DOHH2 (cell line): ENCODE measurements around the gene SCN2A.

Experiments
- H3F3A ChIP-seq: fragments of 200-600 bp; sonication (generic), shearing (Covaris generic); 2 replicates; pipeline ENCODE4 v1.6.0; 2016; ENCODE audit warnings: antibody characterized with exemption, mild to moderate bottlenecking; ENCODE audit not compliant: control insufficient read depth, insufficient read depth
- H3K27ac ChIP-seq: fragments of 200-600 bp; sonication (generic); 2 replicates; pipeline ENCODE4 v1.5.1; 2014; ENCODE audit warnings: low read depth, mild to moderate bottlenecking, low read length, moderate library complexity
- H3K27me3 ChIP-seq: fragments of 200-600 bp; sonication (generic); 2 replicates; pipeline ENCODE4 v1.6.1; 2014; ENCODE audit warnings: mild to moderate bottlenecking, low read length, mixed read lengths; ENCODE audit not compliant: control insufficient read depth
- H3K36me3 ChIP-seq: fragments of 200-600 bp; sonication (generic); 2 replicates; pipeline ENCODE4 v1.6.1; 2014; ENCODE audit warnings: mild to moderate bottlenecking, low read length, moderate library complexity, mixed read lengths; ENCODE audit not compliant: control insufficient read depth
- H3K4me1 ChIP-seq: fragments of 200-600 bp; sonication (generic); 2 replicates; pipeline ENCODE4 v1.6.1; 2014; ENCODE audit warnings: mild to moderate bottlenecking, low read length, mixed read lengths; ENCODE audit not compliant: control insufficient read depth
- H3K4me2 ChIP-seq: fragments of 200-600 bp; sonication (generic); 2 replicates; pipeline ENCODE4 v1.6.0; 2014; ENCODE audit warnings: mild to moderate bottlenecking, low read length, moderate library complexity
- H3K4me3 ChIP-seq: fragments of 200-600 bp; sonication (generic); 2 replicates; pipeline ENCODE4 v1.5.1; 2014; ENCODE audit warnings: mild to moderate bottlenecking, low read length, mixed read lengths
- H3K79me2 ChIP-seq: fragments of 200-600 bp; sonication (generic); 2 replicates; pipeline ENCODE4 v1.6.1; 2014; ENCODE audit warnings: mild to moderate bottlenecking, low read length, mixed read lengths; ENCODE audit not compliant: control insufficient read depth
- H3K9me2 ChIP-seq: fragments of 200-600 bp; sonication (generic); replicated peaks from 2 replicates; pipeline ENCODE4 v1.6.1; 2014; ENCODE audit warnings: mild to moderate bottlenecking, low read length, mixed read lengths; ENCODE audit not compliant: control insufficient read depth
- H3K9me3 ChIP-seq: fragments of 200-600 bp; sonication (generic); 2 replicates; pipeline ENCODE4 v1.6.1; 2014; ENCODE audit warnings: antibody characterized with exemption, low read length, mixed read lengths; ENCODE audit not compliant: control insufficient read depth, insufficient read depth
- H4K20me1 ChIP-seq: fragments of 200-600 bp; sonication (generic); 2 replicates; pipeline ENCODE4 v1.6.0; 2014; ENCODE audit warnings: low read depth, mild to moderate bottlenecking, antibody characterized with exemption, low read length, moderate library complexity; ENCODE audit not compliant: control insufficient read depth, insufficient read depth
- EZH2phosphoT487 ChIP-seq: fragments of 200-600 bp; sonication (generic); IDR thresholded peaks from 2 replicates; pipeline ENCODE4 v1.6.1; 2017; ENCODE audit warnings: borderline replicate concordance, mild to moderate bottlenecking, antibody characterized with exemption, low read length, moderate library complexity, mixed read lengths
- TF ChIP-seq, protein P1 (sequence below): fragments of 200-600 bp; sonication (generic); IDR thresholded peaks from one replicate; pipeline ENCODE4 v1.5.1; 2014; ENCODE audit warnings: antibody characterized with exemption, mild to moderate bottlenecking, low read depth, low read length; ENCODE audit not compliant: poor library complexity, severe bottlenecking

The SCN2A gene

DNA sequence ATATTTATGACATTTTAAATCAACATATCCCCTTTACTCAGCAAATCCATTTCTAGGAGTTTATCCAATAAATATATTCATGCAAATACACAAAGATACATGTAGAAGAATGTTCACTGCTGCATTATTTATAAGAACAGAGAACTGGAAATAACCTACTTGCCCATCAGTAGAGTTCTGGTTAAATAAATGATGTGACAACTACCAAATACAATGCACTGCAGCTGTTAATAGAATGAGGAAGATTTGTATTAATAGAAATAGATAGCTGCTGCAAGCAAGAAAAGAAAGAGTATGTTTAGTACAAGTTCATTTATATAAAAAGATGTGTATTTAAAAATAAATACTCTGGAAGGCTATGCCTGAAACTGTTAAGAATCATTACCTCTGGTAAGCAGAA lies 181.0 kb downstream of the SCN2A start:
- Histone ChIP-seq H3K4me2 (no peak overlapping the region), H3K4me3 (no peak overlapping the region), H4K20me1 (no peaks in the 10 kb centered on the region), H3K27me3 (no peaks in the 10 kb centered on the region), H3K27ac (no peak overlapping the region), H3K36me3 (no peaks in the 10 kb centered on the region), H3F3A (no peaks in the 10 kb centered on the region), H3K9me3 (peaks cover 12% of the 10 kb centered on the region; the same call in 1 of the 2 replicates), H3K79me2 (no peaks in the 10 kb centered on the region), H3K4me1 (no peaks in the 10 kb centered on the region), H3K9me2 (no peaks in the 10 kb centered on the region)
- TF ChIP-seq EZH2phosphoT487: no peak

DNA sequence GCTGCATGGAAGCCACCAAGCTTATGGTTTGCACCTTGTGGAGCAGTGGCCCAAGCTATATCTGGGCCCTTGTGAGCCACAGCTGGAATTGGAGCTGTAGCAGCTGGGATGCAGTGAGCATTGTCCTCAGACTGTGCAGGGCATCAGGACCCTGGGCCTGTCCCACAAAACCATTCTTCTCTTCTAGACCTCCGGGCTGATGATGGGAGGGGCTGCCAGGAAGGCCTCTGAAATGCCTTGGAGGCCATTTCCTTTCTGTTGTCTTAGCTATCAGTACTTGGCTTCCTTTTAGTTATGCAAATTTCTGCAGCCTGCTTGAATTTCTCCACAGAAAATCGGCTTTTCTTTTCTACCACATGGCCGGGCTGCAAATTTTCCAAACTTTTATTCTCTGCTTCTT lies 183.9 kb downstream of the SCN2A start:
- Histone ChIP-seq H3K4me3 (no peak overlapping the region), H3K79me2 (no peaks in the 10 kb centered on the region), H3F3A (no peaks in the 10 kb centered on the region), H4K20me1 (no peaks in the 10 kb centered on the region), H3K27me3 (no peaks in the 10 kb centered on the region), H3K9me3 (peaks cover 12% of the 10 kb centered on the region; the same call in 1 of the 2 replicates), H3K4me1 (no peaks in the 10 kb centered on the region), H3K36me3 (no peaks in the 10 kb centered on the region), H3K27ac (no peak overlapping the region), H3K4me2 (no peak overlapping the region), H3K9me2 (no peaks in the 10 kb centered on the region)
- TF ChIP-seq, protein P1, sequence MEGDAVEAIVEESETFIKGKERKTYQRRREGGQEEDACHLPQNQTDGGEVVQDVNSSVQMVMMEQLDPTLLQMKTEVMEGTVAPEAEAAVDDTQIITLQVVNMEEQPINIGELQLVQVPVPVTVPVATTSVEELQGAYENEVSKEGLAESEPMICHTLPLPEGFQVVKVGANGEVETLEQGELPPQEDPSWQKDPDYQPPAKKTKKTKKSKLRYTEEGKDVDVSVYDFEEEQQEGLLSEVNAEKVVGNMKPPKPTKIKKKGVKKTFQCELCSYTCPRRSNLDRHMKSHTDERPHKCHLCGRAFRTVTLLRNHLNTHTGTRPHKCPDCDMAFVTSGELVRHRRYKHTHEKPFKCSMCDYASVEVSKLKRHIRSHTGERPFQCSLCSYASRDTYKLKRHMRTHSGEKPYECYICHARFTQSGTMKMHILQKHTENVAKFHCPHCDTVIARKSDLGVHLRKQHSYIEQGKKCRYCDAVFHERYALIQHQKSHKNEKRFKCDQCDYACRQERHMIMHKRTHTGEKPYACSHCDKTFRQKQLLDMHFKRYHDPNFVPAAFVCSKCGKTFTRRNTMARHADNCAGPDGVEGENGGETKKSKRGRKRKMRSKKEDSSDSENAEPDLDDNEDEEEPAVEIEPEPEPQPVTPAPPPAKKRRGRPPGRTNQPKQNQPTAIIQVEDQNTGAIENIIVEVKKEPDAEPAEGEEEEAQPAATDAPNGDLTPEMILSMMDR: no peak
- no peak for TF ChIP-seq EZH2phosphoT487

DNA sequence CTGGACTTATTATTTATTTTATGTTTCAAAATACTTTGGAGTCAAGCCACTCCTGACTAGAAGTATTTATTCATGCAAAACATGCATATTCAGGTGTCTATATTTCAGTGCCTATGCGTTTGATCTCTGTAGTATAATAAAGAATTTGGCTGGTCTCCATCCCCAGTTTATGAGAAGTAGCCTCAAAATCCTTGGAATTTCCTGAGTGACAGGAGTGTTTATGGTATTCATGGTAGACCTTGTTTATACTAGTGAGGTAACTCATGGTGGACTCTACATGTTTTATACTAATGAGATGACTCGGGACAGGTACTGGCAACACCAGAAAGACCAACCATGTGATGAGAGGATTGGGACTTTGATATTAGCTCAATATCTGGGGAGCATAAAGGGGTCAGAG lies 186.3 kb downstream of the SCN2A start:
- H3K9me2 ChIP-seq: no peaks in the 10 kb centered on the region
- H4K20me1 ChIP-seq: no peaks in the 10 kb centered on the region
- H3K4me2 ChIP-seq: no peak overlapping the region
- H3K9me3 ChIP-seq: peaks cover 12% of the 10 kb centered on the region; the same call in 1 of the 2 replicates
- no peak overlapping the region for H3K4me3 ChIP-seq
- H3K36me3 ChIP-seq: no peaks in the 10 kb centered on the region
- TF ChIP-seq EZH2phosphoT487: no peak
- TF ChIP-seq, protein P1: no peak
- no peaks in the 10 kb centered on the region for H3F3A ChIP-seq
- no peak overlapping the region for H3K27ac ChIP-seq
- no peaks in the 10 kb centered on the region for H3K4me1 ChIP-seq
- H3K79me2 ChIP-seq: no peaks in the 10 kb centered on the region
- no peaks in the 10 kb centered on the region for H3K27me3 ChIP-seq

DNA sequence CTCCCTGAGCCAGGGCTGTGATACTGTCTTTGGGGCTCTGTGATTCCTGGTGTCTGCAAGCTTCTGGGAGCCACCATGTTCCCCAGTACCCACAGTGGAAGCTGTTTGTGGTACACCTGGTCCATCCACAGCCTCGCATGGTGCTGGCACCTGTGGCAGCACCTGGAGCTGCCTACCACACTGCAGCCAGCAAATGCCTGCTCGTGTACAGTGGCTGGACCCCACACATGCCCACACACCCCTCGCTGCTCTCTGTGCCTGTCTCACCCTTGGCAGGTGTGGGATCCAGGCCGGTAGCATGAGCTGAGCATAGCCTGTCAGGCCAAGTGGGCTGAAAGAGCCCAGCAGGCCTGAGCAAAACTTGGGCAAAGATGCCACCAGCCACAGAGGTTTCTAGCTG lies 188.5 kb downstream of the SCN2A start:
- Histone ChIP-seq H3K9me2 (no peaks in the 10 kb centered on the region), H3K4me2 (no peak overlapping the region), H3K4me3 (no peak overlapping the region), H3K27ac (no peak overlapping the region), H3K79me2 (no peaks in the 10 kb centered on the region), H3F3A (no peaks in the 10 kb centered on the region), H3K27me3 (no peaks in the 10 kb centered on the region), H3K4me1 (no peaks in the 10 kb centered on the region), H3K9me3 (peaks cover 5% of the 10 kb centered on the region; the same call in 1 of the 2 replicates), H4K20me1 (no peaks in the 10 kb centered on the region), H3K36me3 (no peaks in the 10 kb centered on the region)
- TF ChIP-seq EZH2phosphoT487: no peak
